Activated naive CD4-positive, alpha-beta T cell (primary cell): ENCODE data around the gene CLTB.
"Not testable (repeated sequence)": the region's sequence is repeated elsewhere in the genome, so short reads cannot be mapped to it uniquely, and the experiment has no call there.

Experiments
- DNase-seq, 4 experiments: peaks; one replicate each; lab custom pipeline; 2025; lab: John Stamatoyannopoulos, UW

Gene CLTB, protein sequence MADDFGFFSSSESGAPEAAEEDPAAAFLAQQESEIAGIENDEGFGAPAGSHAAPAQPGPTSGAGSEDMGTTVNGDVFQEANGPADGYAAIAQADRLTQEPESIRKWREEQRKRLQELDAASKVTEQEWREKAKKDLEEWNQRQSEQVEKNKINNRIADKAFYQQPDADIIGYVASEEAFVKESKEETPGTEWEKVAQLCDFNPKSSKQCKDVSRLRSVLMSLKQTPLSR

DNA sequence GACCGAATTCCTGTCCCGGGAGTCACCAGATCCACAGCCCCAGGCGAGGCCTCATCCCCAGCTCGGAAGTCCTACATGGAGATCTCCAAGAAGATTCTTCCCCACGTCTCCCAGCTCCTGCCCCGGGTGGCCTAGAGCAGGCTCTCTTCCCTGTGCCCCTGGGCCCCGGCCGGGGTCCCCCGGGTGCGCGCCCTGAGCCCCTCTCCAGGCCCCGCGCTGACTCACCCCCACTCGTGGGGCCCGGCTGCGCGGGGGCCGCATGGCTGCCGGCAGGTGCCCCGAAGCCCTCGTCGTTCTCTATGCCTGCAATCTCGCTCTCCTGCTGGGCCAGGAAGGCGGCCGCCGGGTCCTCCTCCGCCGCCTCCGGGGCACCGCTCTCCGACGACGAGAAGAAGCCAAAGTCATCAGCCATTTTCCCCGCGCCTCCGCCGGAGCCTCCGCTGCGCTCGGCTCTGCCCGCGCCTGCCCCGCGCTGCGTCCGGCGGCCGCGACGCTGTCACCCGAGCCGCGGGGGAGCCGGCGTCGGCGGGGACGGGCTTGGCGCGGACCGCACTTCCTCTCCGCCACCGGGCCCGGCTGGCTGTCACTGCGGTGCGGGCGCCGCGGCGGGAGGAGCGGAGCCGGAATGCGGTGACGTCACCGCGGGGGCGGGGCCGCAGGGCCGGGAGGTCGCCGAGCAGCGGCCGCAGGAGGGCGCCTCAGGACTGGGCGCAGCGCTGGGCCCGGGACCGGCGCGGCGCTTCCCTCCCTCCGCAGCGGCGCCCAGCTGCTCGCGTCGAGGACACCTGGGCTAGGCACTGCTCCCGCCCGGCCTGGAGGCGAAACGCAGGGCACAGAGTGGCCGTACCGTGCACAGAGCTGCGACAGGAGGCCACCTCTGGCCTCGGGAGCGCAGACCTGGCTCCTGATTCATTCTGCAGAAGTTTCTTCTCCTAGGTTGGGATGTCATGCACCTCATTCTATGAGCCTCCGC is at the start of gene CLTB:
Gene CLTB (minus strand): TSS at position 588 of the 973 bp plus-strand sequence. CDS start 176 bp downstream, at position 412.
- DNase-seq = peak; percentile 66 to 93 (median 80)

DNA sequence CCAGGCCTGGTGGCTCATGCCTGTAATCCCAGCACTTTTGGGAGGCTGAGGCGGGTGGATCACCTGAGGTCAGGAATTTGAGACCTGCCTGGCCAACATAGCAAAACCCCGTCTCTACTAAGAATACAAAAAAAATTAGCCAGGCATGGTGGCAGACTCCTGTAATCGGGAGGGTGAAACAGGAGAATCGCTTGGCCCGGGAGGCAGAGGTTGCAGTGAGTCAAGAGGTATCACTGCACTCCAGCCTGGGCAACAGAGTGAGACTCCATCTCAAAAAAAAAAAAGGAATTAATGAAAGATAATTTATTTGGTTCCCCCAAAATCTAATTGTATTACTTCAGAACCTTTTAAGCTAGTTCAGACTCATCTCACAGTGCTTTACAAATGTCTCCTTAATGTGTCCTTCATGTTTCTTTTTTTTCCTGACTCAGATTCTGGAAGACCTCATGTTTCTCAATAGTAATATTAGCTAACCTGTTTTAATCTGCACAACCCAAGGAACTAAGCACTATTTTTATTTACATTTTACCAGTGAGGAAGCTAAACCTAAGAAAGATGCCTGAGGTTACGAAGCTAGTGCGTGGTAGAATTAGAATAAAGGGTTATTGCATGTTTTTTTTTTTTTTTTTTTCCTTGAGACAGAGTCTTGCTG is 46.9 kb upstream of the CLTB start:
- DNase-seq = no peak

DNA sequence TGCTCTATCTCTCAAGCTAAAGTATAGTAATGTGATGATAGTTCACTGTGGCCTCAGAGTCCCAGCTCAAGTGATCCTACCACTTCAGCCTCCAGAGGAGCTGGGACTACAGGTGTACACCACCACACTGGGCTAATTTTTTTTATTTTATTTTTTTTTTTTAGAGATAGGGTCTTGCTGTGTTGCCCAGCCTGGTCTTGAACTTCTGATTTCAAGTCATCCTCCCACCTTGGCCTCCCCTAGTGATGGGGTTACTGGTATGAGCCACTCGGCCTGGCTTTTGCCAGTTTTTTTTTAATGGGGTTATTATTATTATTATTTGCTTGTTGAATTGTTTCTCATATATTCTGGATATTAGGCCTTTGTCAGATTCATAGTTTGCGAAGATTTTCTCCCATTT is 45.0 kb upstream of the CLTB start:
- DNase-seq = no peak

DNA sequence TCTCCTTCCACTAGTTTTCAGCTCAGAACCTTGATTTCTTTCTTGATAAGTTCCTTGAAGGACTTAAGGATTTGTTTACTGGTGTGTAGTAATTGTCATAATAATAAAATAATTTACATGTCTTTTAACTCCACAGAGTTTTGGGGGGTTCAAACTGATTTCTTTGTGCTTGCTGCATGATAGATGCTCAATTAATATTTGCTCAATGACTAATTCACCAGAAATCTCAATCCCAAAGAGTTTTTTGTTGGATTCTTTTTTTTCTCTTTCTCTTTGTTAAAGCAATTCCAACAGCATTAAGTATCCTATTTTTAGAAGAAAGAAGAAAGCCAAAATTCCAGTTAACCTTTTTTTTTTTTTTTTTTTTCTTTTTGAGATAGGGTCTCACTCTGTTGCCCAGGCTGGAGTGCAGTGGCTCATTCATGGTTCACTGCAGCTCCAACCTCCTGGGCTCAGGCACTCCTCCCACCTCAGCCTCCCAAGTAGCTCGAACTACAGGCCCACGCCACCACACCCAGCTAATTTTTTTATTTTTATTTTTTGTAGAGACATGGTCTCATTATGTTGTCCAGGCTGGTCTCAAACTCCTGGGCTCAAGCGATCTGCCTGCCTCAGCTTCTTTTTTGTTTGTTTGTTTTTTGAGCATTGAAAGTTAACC is 42.7 kb upstream of the CLTB start:
- no peak for DNase-seq

DNA sequence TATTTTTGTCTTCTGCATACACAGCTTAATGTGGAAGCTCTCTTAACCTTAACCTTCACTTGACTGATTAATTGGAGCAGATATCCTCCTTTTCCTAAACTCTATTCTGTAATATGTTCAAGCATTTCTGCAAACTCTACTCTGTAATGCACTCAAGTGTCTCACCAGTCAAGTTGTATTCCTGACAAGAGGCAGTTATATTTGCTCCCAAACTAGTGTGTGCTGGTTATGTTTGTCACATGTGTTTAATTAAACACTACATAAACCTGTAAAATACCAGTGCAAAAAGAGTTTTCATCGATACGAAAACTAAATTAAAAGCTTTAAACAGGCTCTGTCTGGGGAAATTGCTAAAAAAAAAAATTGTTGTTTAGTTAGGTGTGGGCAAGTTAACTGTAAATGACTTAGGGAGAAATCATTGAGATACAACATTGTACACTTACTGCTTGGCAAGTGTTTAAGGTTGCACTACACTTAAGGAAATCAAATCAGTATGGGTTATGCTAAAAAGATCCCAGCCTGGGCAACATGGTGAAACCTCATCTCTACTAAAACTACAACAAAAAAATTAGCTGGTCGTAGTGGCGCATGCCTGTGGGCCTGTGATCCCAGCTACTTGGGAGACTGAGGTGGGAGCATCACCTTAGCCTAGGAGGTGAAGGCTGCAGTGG is 38.5 kb upstream of the CLTB start:
- DNase-seq = no peak

DNA sequence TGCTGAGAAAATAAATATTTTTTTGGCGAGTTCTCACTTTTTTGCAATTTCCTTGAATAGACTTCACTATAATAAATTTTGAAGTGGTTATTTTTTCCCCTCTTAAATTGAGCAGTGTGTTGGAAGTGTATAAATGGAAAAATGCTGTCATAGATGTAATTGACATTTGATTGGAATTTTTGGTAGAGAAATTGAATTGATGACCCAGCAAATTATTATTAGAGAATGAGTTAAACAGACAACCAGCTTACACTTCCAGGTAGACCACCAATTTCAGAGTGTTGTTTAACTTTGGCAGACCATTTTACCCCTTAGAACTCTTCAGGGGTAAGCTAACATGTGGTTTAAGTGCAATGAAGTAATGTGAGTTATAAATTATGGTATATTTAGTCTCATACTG is 33.7 kb upstream of the CLTB start:
- no peak for DNase-seq

DNA sequence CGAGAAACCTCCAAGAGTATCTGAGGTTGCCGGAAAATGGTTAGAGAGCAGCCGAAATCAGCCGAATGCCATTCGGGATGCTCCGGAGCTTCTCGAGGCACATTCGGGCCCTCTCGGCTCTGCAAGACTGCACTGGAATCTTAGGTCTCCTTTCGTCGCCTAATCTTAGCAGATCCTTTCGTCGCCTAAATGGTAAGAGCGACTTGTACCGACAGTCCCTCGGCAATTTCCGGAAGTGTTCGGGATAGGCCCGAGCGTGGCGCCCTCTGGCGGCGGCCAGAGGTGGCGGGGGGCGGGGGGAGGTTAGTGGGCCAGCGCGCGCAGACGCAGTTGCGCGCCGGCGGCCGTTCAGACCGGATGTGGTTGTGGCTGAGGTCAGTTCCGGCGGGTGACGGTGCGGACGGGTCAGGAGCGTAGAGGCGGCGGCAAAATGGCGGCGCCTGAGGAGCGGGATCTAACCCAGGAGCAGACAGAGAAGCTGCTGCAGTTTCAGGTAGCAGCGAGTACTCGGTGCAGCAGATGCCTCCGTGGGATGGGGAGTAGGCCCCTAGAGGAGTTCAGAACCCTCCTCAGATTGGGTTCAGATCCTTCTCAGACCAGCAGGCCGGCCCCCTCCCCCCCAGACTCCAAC is 31.8 kb upstream of the CLTB start, which contains the start of gene FAF2:
Gene FAF2 (plus strand): TSS at position 408 of the 631 bp plus-strand sequence. CDS start 23 bp downstream, at position 431.
- peak; percentile 97 to 99 (median 98) for DNase-seq

DNA sequence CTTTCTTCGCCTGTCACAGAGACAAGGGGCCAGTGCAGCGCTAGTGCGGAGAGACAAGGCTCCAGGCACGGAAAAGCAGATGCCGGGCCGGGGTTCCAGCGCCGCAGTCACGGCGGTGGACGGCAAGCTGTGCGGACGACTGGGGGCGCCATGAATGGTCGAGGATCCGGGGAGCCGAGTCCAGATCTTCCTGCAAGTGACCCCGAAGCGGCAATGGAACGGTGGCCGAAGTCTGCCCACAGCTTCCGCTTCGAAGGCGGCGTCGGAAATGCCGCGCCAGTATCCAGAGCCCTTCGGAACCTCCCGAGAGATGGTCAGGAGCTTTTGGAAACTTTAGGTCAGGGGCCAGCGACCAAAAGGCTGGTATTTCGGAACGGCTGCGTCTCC is 31.2 kb upstream of the CLTB start:
- peak in 3 of 4 experiments; percentile 15 to 32 (median 23) for DNase-seq

DNA sequence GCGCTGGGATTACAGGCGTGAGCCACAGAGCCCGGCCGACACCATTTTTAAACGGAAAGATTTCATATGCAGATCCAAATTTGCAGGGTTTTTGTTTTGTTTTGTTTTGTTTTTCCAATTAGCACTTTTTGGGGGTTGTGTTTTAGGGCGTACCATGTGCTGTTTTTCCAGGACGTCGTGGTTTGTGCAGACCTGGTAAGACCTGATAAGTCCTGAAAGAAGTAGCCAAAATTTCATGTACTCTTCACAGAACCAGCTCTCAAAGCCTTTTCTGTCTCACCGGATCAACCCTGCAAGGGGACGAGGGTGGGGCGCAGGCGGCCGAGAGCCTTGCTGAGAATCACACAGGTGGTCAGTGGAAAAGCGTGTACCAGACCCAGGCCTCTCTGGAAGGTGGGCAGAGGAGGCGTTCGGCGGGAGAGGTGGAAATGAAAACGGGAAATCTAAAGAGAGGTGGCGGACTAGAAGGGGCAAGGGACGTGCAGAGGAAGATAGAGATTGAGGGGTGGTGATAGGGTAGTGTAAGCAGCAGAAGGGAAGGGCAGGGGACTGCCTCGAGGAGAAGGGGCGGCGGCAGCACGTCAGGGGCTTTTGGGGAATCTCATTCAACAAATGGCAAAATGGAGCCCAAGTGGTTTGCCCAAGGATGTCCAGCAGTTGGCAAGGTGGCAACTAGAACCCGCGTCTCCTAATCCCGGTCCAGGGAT is 30.7 kb upstream of the CLTB start:
- DNase-seq = no peak

DNA sequence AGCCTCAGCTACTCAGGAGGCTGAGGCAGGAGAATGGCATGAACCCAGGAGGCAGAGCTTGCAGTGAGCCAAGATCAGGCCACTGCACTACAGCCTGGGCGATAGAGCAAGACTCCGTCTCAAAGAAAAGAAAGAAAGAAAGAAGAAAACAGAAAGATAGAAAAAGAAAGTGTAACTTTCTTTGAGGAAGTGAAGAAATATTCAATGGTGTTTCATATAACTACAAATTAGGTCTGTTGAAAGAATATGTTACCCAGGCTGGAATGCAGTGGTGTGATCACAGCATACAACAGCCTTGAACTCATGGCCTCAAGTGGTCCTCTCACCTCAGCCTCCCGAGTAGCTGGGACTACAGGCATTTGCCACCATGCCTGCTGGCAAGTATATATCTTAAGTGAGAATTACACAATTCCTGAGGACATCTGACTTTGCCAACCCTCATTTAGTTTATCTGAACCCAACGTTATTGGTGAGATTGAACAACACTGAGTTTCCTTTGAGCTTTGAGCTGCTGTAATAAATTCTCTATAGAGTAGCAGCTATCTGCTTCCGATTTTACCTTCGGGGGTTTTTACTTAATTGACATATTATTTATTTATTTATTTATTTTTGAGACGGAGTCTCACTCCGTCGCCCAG is 29.8 kb upstream of the CLTB start:
- DNase-seq = no peak

DNA sequence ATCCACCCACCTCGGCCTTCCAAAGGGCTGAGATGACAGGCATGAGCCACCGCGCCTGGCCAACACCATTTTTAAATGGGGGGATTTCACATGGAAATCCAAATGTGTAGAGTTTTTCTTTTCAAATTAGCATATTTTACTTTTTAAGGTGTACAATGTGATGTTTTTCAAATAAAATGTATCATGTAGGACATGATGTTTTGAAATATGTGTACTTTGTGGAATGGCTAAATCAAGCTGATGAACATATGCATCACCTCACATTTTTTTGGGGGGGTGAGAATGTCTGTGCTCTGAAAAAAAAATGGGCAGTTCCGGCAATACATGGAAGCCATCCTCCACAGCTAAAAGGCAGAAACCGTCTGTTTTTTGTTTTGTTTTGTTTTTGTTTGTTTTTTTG is 28.4 kb upstream of the CLTB start:
- DNase-seq = no peak

DNA sequence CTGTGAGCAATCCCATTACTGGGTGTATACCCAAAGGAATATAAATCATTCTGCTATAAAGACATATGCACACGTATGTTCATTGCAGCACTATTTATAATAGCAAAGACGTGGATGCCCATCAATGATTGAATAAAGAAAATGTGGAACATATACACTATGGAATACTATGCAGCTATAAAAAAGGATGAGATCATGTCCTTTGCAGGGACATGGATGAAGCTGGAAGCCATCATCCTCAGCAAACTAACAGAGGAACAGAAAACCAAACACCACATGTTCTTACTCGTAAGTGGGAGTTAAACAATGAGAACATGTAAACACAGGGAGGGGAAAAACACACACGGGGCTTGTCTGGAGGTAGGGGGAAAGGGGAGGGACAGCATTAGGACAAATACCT is 26.6 kb upstream of the CLTB start:
- not testable (repeated sequence) for DNase-seq

DNA sequence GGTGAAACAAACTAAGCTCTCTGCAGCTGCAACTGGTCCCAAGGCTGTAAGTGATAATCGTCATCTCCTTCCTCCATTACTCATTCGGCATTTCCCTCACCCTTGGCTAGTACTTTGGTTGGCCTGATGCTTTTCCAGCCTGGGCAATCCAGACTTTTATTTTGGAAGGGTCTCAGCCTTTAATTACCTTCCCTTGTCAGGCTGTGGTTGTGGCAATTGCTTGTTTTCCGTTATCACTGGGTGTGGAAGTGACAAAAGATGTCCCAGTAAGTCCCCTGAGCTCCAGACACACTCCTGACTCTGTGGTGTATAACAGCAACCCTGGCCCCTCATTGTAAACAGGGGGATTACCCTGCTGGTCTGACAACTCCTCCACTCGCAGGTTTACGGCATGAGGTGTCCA is 25.6 kb upstream of the CLTB start:
- DNase-seq = no peak

DNA sequence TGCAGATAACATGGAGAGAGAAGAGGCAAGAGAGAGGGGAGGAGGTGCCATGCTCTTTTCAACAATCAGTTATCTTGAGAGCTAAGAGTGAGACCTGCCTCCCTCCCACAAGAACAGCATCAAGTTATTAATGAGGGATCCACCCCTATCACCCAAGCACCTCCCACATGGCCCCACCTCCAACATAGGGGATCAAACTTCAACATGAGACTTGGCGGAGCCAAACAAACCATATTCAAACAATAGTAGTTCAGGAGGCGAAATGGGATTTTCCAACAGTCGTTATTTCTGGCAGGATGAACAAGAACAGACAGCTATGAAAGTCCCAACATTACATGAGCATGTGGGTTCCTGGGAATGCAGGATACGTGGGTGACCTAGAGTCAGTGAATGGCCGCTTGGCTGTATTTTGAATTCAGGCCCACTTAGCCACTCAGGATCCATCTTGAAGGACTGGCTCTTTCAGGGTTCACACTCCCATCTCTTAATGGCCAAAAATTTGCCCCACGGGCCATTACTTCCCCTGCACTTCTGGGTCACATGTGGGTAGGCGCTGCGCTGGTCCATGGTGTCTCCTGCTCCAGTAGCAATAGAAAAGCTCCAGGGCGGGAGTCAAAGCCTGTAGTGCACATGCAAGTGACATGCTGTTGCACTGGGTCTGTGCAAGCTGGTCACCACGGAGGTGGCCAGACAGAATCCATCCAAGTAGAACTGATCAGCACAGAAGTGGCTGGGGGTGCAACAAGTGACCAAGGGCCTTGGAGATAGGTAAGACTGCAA is 24.8 kb upstream of the CLTB start:
- no peak for DNase-seq

DNA sequence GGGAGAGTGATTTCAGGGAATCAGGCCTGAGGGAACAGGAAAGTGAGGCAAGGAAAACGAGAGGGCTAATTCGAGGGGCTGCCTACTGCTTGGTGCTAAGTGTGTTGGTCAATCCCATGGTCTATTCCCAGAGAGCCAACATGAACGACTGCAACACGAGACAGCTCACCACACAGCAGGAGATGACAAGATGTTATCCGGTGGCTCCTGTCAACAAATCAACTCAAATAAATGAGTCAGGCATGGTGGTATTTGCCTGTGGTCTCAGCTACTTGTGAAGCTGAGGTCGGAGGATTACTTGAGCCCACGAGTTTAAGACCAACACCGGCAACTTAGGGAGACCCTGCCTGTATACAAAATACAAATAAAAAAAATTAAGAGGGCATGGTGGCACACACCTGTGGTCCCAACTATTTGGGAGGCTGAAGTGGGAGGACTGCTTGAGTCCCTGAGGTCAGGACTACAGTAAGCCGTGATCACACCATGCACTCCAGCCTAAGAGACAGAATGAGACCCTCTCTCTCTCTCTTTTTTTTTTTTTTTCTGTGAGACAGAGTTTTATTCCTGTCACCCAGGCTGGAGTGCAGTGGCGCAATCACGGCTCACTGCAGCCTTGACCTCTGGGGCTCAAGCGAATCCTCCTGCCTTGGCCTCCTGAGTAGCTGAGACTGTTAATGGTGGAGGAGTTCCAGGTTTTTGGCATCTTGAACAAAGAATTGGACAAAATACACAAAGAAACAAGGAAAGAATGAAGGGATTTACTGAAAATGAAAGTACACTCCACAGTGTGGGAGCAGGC is 22.8 kb upstream of the CLTB start:
- DNase-seq = no peak

DNA sequence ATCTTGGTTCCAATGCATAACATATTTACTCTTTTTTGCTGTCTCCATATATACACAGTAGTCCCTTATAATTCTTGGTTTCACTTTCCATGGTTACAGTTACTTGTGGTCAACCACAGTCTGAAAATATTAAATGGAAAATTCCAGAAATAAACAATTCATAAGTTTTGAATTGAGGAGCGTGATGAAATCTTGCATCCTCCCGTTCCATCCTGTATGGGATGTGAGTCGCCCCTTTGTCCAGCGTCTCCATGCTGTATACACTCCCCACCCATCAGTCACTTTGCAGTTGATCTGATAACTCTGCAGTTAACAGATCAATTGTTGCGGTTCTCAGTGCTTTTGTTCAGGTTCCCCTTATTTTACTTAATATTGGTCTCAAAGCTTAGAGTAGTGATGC is 20.3 kb upstream of the CLTB start:
- DNase-seq = no peak

DNA sequence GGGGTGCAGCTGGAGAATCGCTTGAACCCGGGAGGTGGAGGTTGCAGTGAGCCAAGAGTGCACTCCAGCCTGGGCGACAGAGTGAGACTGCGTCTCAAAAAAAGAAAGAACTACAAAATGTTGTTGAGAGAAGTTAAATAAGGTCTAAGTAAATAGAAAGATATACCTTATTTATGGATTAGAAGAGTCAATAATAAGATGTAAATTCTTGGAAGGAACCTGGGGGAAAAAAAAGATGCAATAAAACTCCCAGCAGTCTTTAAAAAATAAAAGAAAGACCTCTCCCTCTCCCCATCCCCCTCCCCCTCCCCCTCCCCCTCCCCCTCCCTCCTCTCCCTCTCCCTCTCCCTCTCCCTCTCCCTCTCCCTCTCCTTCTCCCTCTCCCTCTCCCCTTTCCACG is 16.4 kb upstream of the CLTB start:
- no peak for DNase-seq

DNA sequence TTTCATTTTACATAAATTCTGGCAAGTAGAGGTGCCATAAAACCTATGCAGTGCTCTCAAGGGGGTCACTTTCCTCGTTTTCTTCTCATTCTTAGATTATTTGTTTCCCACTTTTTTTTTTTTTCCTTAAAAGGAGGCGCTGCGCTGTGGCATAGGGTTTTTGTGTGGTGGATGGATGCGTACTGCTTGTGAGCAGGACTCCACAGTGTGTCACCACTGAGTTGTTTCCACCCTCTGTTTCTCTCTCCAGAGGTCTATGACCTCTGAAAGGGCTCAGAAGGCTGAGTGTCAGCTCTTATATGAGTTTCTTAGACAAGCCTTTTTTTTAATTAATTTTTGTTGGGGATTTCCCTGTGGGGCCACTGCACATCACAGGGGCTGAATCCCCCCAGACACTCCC is 13.6 kb upstream of the CLTB start:
- DNase-seq = no peak
